Peyer's patch (tissue), 4 donors: ENCODE data around the gene RAPGEF5.

Experiments used
- POLR2A ChIP-seq, 2 donors: fragments of 450-650 bp; IDR thresholded peaks; one replicate each; pipeline ENCODE4 v1.5.1; 2017; ENCODE audit warnings: antibody characterized with exemption in 2 of 2, mild to moderate bottlenecking in 2 of 2, moderate library complexity in 2 of 2
- TF ChIP-seq, protein P1 (sequence below), 6 experiments: fragments of 450-650 bp in 4 of 6; fragments of 200-600 bp in 2 of 6; sonication (generic) in 1 of 6; IDR thresholded peaks; one replicate each; pipeline ENCODE4 v1.5.1; 2017 to 2019; ENCODE audit warnings: antibody characterized with exemption in 6 of 6, mild to moderate bottlenecking in 3 of 6, moderate library complexity in 1 of 6

DNA sequence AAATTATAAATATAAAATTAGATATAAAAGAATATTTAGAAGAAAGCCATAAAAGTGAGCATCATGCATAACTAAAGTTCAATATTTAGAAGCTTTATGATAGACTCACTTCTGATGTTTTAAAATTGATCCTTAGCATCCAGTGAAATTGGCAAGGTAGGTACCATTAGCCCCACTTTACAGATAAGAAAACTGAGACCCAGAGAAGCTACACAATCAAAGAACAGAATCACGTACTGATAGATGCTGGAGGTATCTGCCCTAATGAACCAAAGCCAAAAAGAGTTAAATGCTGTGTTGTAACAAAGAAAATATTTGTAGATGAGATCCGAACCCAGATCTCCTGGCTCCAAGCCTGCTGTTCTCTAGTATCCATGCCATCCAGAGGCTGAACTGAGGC is 42.6 kb upstream of the RAPGEF5 start:
- TF ChIP-seq, protein P1, sequence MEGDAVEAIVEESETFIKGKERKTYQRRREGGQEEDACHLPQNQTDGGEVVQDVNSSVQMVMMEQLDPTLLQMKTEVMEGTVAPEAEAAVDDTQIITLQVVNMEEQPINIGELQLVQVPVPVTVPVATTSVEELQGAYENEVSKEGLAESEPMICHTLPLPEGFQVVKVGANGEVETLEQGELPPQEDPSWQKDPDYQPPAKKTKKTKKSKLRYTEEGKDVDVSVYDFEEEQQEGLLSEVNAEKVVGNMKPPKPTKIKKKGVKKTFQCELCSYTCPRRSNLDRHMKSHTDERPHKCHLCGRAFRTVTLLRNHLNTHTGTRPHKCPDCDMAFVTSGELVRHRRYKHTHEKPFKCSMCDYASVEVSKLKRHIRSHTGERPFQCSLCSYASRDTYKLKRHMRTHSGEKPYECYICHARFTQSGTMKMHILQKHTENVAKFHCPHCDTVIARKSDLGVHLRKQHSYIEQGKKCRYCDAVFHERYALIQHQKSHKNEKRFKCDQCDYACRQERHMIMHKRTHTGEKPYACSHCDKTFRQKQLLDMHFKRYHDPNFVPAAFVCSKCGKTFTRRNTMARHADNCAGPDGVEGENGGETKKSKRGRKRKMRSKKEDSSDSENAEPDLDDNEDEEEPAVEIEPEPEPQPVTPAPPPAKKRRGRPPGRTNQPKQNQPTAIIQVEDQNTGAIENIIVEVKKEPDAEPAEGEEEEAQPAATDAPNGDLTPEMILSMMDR (IDR thresholded peaks at IDR 0.05): no peak
- no peak for TF ChIP-seq POLR2A (IDR thresholded peaks at IDR 0.05)
